ENCODE measurements around the gene HDDC3.

The HDDC3 gene

GRCh38 chr15:90891346-90891949 is 40.9 kb downstream of the HDDC3 start:
- no peak for DNase-seq (ENCODE audit: low spot score)

GRCh38 chr15:90890839-90891238 is 41.5 kb downstream of the HDDC3 start:
- no peak for DNase-seq (ENCODE audit: low spot score)

- DNase-seq (ENCODE audit: low spot score) = no peak
These were observed 42.5 kb downstream of the HDDC3 start for GRCh38 chr15:90889736-90890456.

GRCh38 chr15:90889313-90889730 is 43.0 kb downstream of the HDDC3 start:
- DNase-seq (ENCODE audit: low spot score) = peak; percentile 32

GRCh38 chr15:90887037-90887481 is 45.3 kb downstream of the HDDC3 start:
- DNase-seq (ENCODE audit: low spot score) = no peak

GRCh38 chr15:90886291-90886614 is 46.1 kb downstream of the HDDC3 start:
- no peak for DNase-seq (ENCODE audit: low spot score)

- peak; percentile 80 for DNase-seq (ENCODE audit: low spot score)
These were observed 46.7 kb downstream of the HDDC3 start for GRCh38 chr15:90885432-90886290.

- no peak for DNase-seq (ENCODE audit: low spot score)
These were observed 47.5 kb downstream of the HDDC3 start for GRCh38 chr15:90884719-90885431.

GRCh38 chr15:90883976-90884718 is 48.2 kb downstream of the HDDC3 start, which contains the start of gene FES:
Gene FES, plus strand, starts transcription at chr15:90884504. Its CDS starts 542 bp downstream, at chr15:90885046.
- DNase-seq (ENCODE audit: low spot score) = no peak

GRCh38 chr15:90883526-90883975 is 48.8 kb downstream of the HDDC3 start:
- no peak for DNase-seq (ENCODE audit: low spot score)

- no peak for DNase-seq (ENCODE audit: low spot score)
These were observed 49.4 kb downstream of the HDDC3 start for GRCh38 chr15:90882781-90883525.

- no peak for DNase-seq (ENCODE audit: low spot score)
These were observed 50.2 kb downstream of the HDDC3 start for GRCh38 chr15:90881978-90882721.

GRCh38 chr15:90881181-90881977 is 51.0 kb downstream of the HDDC3 start:
- no peak for DNase-seq (ENCODE audit: low spot score)

GRCh38 chr15:90880381-90881145 is 51.8 kb downstream of the HDDC3 start:
- no peak for DNase-seq (ENCODE audit: low spot score)

Data from NAMALWA (cell line).